NT2/D1 (cell line): ENCODE results near the gene ARHGEF19.

Experiments used
- SUZ12 ChIP-seq: IDR thresholded peaks from 2 replicates; pipeline ENCODE4 v1.6.1; 2011; ENCODE audit not compliant: insufficient read length, insufficient read depth; ENCODE audit errors: extremely low read depth
- ZNF274 ChIP-seq: IDR thresholded peaks from 2 replicates; pipeline ENCODE4 v1.6.1; 2011; ENCODE audit warnings: mild to moderate bottlenecking, low read depth, low read length

DNA sequence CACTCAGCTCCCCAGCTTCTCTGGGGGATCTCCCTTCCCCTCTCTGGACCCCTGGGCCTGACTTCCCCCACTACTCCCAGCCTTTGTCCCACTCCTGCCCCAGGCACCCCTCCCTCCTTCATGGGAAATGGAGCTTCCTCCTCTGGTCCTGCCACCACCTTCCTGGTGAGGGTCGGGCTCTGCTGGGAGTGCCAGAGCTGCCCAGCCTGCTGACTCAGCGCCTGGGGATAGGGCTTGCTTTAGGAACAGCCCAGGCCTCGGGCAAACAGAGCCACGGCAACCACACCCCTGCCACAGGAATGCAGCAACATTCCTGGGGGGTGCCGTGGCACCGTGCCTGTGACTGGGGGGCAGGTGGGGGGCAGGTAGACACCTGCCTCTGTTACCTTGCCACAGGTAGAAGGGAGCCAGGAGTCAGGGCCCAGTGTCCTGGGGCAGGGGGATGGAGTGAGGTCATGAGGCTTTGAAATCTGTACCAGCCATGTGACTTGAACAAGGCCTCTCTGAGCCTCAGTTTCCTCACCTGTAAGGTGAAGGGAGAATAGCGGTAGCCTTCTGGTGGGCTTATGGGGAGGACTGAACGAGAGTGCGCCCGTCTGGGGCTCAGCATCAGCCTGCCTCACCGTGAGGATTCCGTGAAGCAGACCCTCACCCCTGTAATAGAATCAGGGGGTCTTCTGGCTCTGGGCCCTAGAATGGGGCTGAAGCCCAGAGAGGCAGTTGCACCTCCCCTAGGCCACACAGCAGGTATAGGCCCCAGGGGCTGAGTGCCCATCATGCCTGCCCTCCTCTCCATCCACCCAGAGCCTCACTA lies 38.8 kb downstream of the ARHGEF19 start:
- TF ChIP-seq ZNF274 (no peak), SUZ12 (no peak)
